C1 segment of cervical spinal cord (tissue), 14 donors: ENCODE results near the gene DUSP22.
"Not testable (repeated sequence)": the region's sequence is repeated elsewhere in the genome, so short reads cannot be mapped to it uniquely, and the experiment has no call there.

Source experiments
- DNase-seq, 14 donors: peaks; one replicate each; lab custom pipeline; 2025; lab: John Stamatoyannopoulos, UW

The DUSP22 gene

GRCh38 chr6:323730-324088, 31.4 kb downstream of the DUSP22 start:
- DNase-seq: no peak

- DNase-seq: no peak
Measured at GRCh38 chr6:324116-324728, 31.9 kb downstream of the DUSP22 start.

GRCh38 chr6:324729-325125, 32.4 kb downstream of the DUSP22 start:
- no peak for DNase-seq

- DNase-seq: not testable (repeated sequence)
Measured at GRCh38 chr6:325161-325860, 33.0 kb downstream of the DUSP22 start.

GRCh38 chr6:326066-326465, 33.8 kb downstream of the DUSP22 start:
- DNase-seq: not testable (repeated sequence)

- DNase-seq: no peak
Measured at GRCh38 chr6:326896-327537, 34.7 kb downstream of the DUSP22 start.

GRCh38 chr6:327538-328116, 35.3 kb downstream of the DUSP22 start:
- no peak for DNase-seq

- DNase-seq: no peak
Measured at GRCh38 chr6:328136-328670, 35.9 kb downstream of the DUSP22 start.

GRCh38 chr6:328924-329323, 36.6 kb downstream of the DUSP22 start:
- DNase-seq: no peak

- DNase-seq: no peak
Measured at GRCh38 chr6:329888-330691, 37.8 kb downstream of the DUSP22 start.

- no peak for DNase-seq
Measured at GRCh38 chr6:330948-331347, 38.7 kb downstream of the DUSP22 start.

GRCh38 chr6:331622-332521, 39.6 kb downstream of the DUSP22 start:
- DNase-seq: no peak

GRCh38 chr6:332671-333070, 40.4 kb downstream of the DUSP22 start:
- DNase-seq: no peak

- no peak for DNase-seq
Measured at GRCh38 chr6:333379-334002, 41.2 kb downstream of the DUSP22 start.

GRCh38 chr6:334536-335510, 42.5 kb downstream of the DUSP22 start:
- DNase-seq: no peak

- no peak for DNase-seq
Measured at GRCh38 chr6:335572-335971, 43.3 kb downstream of the DUSP22 start.

GRCh38 chr6:336159-337114, 44.1 kb downstream of the DUSP22 start:
- DNase-seq: no peak
